ENCODE data around the gene UTP25. TPM values are rescaled to one million over a fixed set of nuclear protein-coding genes. Genes with fewer than 3 reads are reported as not detected.

UTP25 gene
- total and polyA plus RNA-seq, 8 donors = 0.95 to 4.4 (median 3.0) TPM

DNA sequence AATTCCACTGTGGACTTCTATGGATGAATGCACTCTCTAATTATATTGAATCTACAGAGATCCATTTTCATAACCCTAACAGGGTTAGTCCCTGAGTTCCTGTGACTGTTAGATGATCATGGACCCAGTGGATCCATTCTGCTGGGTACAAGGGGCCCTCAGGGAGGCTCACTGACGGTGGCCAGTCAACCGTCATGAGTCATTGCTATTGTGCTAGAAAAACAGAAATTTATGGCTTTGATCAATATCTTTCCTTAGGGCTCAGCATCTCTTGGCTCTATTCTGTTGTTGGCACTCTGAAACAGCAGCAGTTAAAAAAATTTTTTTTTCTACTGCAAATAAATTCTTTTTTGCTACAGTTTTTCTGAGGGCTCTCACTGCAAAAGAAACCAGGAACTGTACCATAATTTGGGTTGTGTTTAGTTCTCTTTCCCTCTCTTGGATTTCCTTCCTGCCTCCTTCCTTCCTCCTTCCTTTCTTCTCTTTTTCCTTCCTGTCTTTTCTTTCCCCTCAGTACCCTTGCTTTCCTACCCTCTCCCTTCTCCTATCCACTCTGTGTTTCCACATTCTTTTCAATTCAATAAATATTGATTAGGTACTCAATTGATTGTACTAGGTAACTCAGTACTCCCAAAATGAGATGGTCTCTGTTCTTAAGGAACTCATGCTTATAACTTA lies 49.5 kb downstream of the UTP25 start:
- TF ChIP-seq CTCF (IDR thresholded peaks at IDR 0.05) = no peak
- ATAC-seq (no peak), FAIRE-seq (no peak), DNase-seq (no peak)
- H3K4me3 ChIP-seq = no peak overlapping the region
- H3K27me3 ChIP-seq = no peaks in the 10 kb centered on the region
- intact Hi-C loops (cut with DNase I) = no loop called here
- no peaks in the 10 kb centered on the region for H3K36me3 ChIP-seq
- WGBS, 2 donors = 75 to 85% methylated on average over 2 of the region's 2 CpGs
- H3K9me3 ChIP-seq = no peaks in the 10 kb centered on the region
- H3K27ac ChIP-seq = no peak overlapping the region
- peaks cover 0 to 5% (median 0%) of the 10 kb centered on the region in 3 donors for H3K4me1 ChIP-seq

DNA sequence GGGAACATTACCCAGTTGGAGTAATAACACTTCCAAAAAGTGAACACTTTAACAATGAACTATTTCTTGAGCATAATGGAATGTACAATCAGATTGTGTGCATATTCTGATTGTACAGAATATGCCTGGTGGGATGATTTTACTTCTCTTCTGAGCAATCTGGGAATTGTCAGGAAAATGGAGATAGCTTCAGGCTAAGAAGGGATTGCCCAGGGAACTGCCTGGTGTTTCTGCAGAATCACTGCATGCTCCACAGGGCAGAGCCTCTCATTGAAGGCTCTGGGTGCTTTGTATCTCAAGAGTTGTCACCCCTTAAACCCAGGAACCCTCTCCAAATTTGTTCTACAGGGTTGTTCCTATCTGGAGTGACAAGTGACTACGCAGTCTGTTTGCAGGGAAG lies 51.2 kb downstream of the UTP25 start:
- H3K4me3 ChIP-seq = no peak overlapping the region
- no peaks in the 10 kb centered on the region for H3K27me3 ChIP-seq
- intact Hi-C loops (cut with DNase I) = no loop called here
- H3K4me1 ChIP-seq = peaks cover 0 to 5% (median 0%) of the 10 kb centered on the region in 3 donors
- ATAC-seq (no peak), DNase-seq (no peak), FAIRE-seq (no peak)
- TF ChIP-seq CTCF (IDR thresholded peaks at IDR 0.05) = no peak
- 89 to 95% methylated on average over 1 of the region's 1 CpG for WGBS, 2 donors
- no peaks in the 10 kb centered on the region for H3K9me3 ChIP-seq
- no peaks in the 10 kb centered on the region for H3K36me3 ChIP-seq
- no peak overlapping the region for H3K27ac ChIP-seq

- 41 to 48% methylated on average over 12 of the region's 12 CpGs for WGBS, 2 donors
- H3K4me1 ChIP-seq = peaks cover 0 to 5% (median 0%) of the 10 kb centered on the region in 3 donors
- no peaks in the 10 kb centered on the region for H3K27me3 ChIP-seq
- H3K9me3 ChIP-seq = no peaks in the 10 kb centered on the region
- no peaks in the 10 kb centered on the region for H3K36me3 ChIP-seq
- DNase-seq (no peak), ATAC-seq (peak in 2 of 4 donors; percentile 53 to 64), FAIRE-seq (no peak)
- intact Hi-C loops (cut with DNase I) = no loop called here
- no peak for TF ChIP-seq CTCF (IDR thresholded peaks at IDR 0.05)
- no peak overlapping the region for H3K4me3 ChIP-seq
- no peak overlapping the region for H3K27ac ChIP-seq
These were observed 51.8 kb downstream of the UTP25 start for GRCh38 chr1:209879539-209879938.

GRCh38 chr1:209880031-209880430 lies 52.3 kb downstream of the UTP25 start:
- no peak for TF ChIP-seq CTCF (IDR thresholded peaks at IDR 0.05)
- H3K4me1 ChIP-seq = peaks cover 0 to 5% (median 0%) of the 10 kb centered on the region in 3 donors
- H3K36me3 ChIP-seq = no peaks in the 10 kb centered on the region
- H3K4me3 ChIP-seq = no peak overlapping the region
- WGBS, 2 donors = 70 to 81% methylated on average over 3 of the region's 3 CpGs
- H3K9me3 ChIP-seq = no peaks in the 10 kb centered on the region
- no peak for FAIRE-seq
- H3K27me3 ChIP-seq = no peaks in the 10 kb centered on the region
- no peak for ATAC-seq
- no peak for DNase-seq
- no peak overlapping the region for H3K27ac ChIP-seq
- intact Hi-C loops (cut with DNase I) = no loop called here

DNA sequence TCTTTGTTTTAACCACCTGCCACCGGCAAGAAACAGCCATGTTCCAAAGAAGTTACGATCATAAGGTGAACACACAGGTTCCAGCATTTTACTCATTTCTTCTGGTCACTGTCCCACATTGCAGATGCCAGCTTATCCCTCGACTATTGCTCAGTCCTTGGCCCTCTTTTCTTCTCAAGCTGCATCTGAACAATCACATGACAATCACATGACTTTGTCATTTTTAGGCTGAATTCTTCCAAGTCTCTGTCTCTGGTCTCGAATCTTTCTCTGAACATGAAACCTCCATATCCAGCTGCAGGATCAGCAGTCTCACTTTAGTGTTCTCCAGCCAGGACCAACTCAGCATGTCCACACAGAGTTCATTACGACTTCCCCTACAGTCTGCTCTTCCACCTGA lies 53.8 kb downstream of the UTP25 start:
- intact Hi-C loops (cut with DNase I) = no loop called here
- Histone ChIP-seq H3K9me3 (no peaks in the 10 kb centered on the region), H3K4me1 (peaks cover 0 to 5% (median 0%) of the 10 kb centered on the region in 3 donors), H3K27me3 (no peaks in the 10 kb centered on the region), H3K27ac (no peak overlapping the region), H3K4me3 (no peak overlapping the region), H3K36me3 (no peaks in the 10 kb centered on the region)
- ATAC-seq (peak in 1 of 4 donors; percentile 35), FAIRE-seq (no peak), DNase-seq (no peak)
- TF ChIP-seq CTCF (IDR thresholded peaks at IDR 0.05) = no peak
- WGBS, 2 donors = 29 to 30% methylated on average over 5 of the region's 5 CpGs
